ENCODE measurements around the gene MAPK8IP3. TPM values are rescaled to one million over a fixed set of nuclear protein-coding genes. Genes with fewer than 3 reads are reported as not detected.
"Not testable (repeated sequence)": the region's sequence is repeated elsewhere in the genome, so short reads cannot be mapped to it uniquely, and the experiment has no call there.

Gene MAPK8IP3
- total RNA-seq, 1 donor from 2014 or later = 94.1 TPM

- no peak for DNase-seq (ENCODE audit: low spot score)
Observed at GRCh38 chr16:1787322-1788094, 81.5 kb downstream of the MAPK8IP3 start.

GRCh38 chr16:1788095-1788707 is 82.2 kb downstream of the MAPK8IP3 start:
- DNase-seq (ENCODE audit: low spot score) = no peak

GRCh38 chr16:1788708-1789100 is 82.7 kb downstream of the MAPK8IP3 start:
- DNase-seq (ENCODE audit: low spot score) = no peak

GRCh38 chr16:1789643-1790045 is 83.6 kb downstream of the MAPK8IP3 start:
- DNase-seq (ENCODE audit: low spot score) = no peak

GRCh38 chr16:1790261-1790610 is 84.2 kb downstream of the MAPK8IP3 start:
- no peak for DNase-seq (ENCODE audit: low spot score)

GRCh38 chr16:1790611-1791255 is 84.7 kb downstream of the MAPK8IP3 start:
- DNase-seq (ENCODE audit: low spot score) = no peak

- no peak for DNase-seq (ENCODE audit: low spot score)
Observed at GRCh38 chr16:1791256-1791942, 85.4 kb downstream of the MAPK8IP3 start.

GRCh38 chr16:1791943-1792812 is 86.2 kb downstream of the MAPK8IP3 start:
- DNase-seq (ENCODE audit: low spot score) = no peak

GRCh38 chr16:1792836-1793577 is 87.0 kb downstream of the MAPK8IP3 start:
- DNase-seq (ENCODE audit: low spot score) = no peak

- DNase-seq (ENCODE audit: low spot score) = no peak
Observed at GRCh38 chr16:1793578-1794220, 87.7 kb downstream of the MAPK8IP3 start, which contains the start of gene IGFALS. TSS of gene IGFALS (minus strand) at chr16:1793705. CDS start at chr16:1793652, 53 bp downstream.

- no peak for DNase-seq (ENCODE audit: low spot score)
Observed at GRCh38 chr16:1794221-1794871, 88.4 kb downstream of the MAPK8IP3 start.

- DNase-seq (ENCODE audit: low spot score) = no peak
Observed at GRCh38 chr16:1794908-1795666, 89.1 kb downstream of the MAPK8IP3 start.

GRCh38 chr16:1799263-1799662 is 93.3 kb downstream of the MAPK8IP3 start:
- not testable (repeated sequence) for DNase-seq (ENCODE audit: low spot score)

- DNase-seq (ENCODE audit: low spot score) = no peak
Observed at GRCh38 chr16:1800701-1801100, 94.7 kb downstream of the MAPK8IP3 start.

GRCh38 chr16:1807626-1808025 is 101.6 kb downstream of the MAPK8IP3 start:
- no peak for DNase-seq (ENCODE audit: low spot score)

- no peak for DNase-seq (ENCODE audit: low spot score)
Observed at GRCh38 chr16:1808691-1809090, 102.7 kb downstream of the MAPK8IP3 start.

GRCh38 chr16:1809281-1809801 is 103.3 kb downstream of the MAPK8IP3 start:
- DNase-seq (ENCODE audit: low spot score) = no peak

GRCh38 chr16:1810106-1810505 is 104.1 kb downstream of the MAPK8IP3 start:
- no peak for DNase-seq (ENCODE audit: low spot score)

- DNase-seq (ENCODE audit: low spot score) = no peak
Observed at GRCh38 chr16:1810536-1810935, 104.5 kb downstream of the MAPK8IP3 start.
